Measurements from ENCODE around the gene KLHL3. TPM values are rescaled to one million over a fixed set of nuclear protein-coding genes. Genes with fewer than 3 reads are reported as not detected.

Gene KLHL3
- total RNA-seq, 1 experiment from 2014 or later, result 0.05 TPM

- H3K4me3 ChIP-seq, result no peak overlapping the region
- H3K27me3 ChIP-seq (replicated peaks), result no peaks in the 10 kb centered on the region; the same call in 1 of the 2 replicates
- peak in 1 of 2 experiments; percentile 39 for DNase-seq (ENCODE audit: low read depth in 1 of 2, low spot score in 2 of 2)
- no peak overlapping the region for H3K27ac ChIP-seq
- H3K36me3 ChIP-seq, result no peaks in the 10 kb centered on the region
- H3K9me3 ChIP-seq (replicated peaks), result no peaks in the 10 kb centered on the region
- peaks cover 37% of the 10 kb centered on the region for H3K4me1 ChIP-seq (replicated peaks)
Measured at GRCh38 chr5:137622850-137623249, 113.0 kb downstream of the KLHL3 start.

GRCh38 chr5:137621861-137622823, 113.7 kb downstream of the KLHL3 start:
- Histone ChIP-seq H3K9me3 (replicated peaks) (no peaks in the 10 kb centered on the region), H3K4me3 (no peak overlapping the region), H3K27ac (peak overlapping the region; percentile 11; the same call in 1 of the 2 replicates), H3K4me1 (replicated peaks) (peaks cover 42% of the 10 kb centered on the region), H3K36me3 (no peaks in the 10 kb centered on the region), H3K27me3 (replicated peaks) (no peaks in the 10 kb centered on the region; the same call in 1 of the 2 replicates)
- peak; percentile 38 to 72 for DNase-seq (ENCODE audit: low read depth in 1 of 2, low spot score in 2 of 2)

GRCh38 chr5:137621306-137621705, 114.6 kb downstream of the KLHL3 start:
- Histone ChIP-seq H3K4me3 (no peak overlapping the region), H3K27ac (no peak overlapping the region), H3K36me3 (no peaks in the 10 kb centered on the region), H3K4me1 (replicated peaks) (peaks cover 42% of the 10 kb centered on the region), H3K9me3 (replicated peaks) (no peaks in the 10 kb centered on the region), H3K27me3 (replicated peaks) (no peaks in the 10 kb centered on the region; the same call in 1 of the 2 replicates)
- DNase-seq (ENCODE audit: low read depth in 1 of 2, low spot score in 2 of 2), result peak in 1 of 2 experiments; percentile 24

GRCh38 chr5:137619191-137619870, 116.6 kb downstream of the KLHL3 start:
- H3K4me3 ChIP-seq, result no peak overlapping the region
- H3K27me3 ChIP-seq (replicated peaks), result no peaks in the 10 kb centered on the region
- peak; percentile 90 to 91 for DNase-seq (ENCODE audit: low read depth in 1 of 2, low spot score in 2 of 2)
- H3K36me3 ChIP-seq, result no peaks in the 10 kb centered on the region
- peaks cover 42% of the 10 kb centered on the region for H3K4me1 ChIP-seq (replicated peaks)
- H3K9me3 ChIP-seq (replicated peaks), result no peaks in the 10 kb centered on the region
- H3K27ac ChIP-seq, result peak overlapping the region; percentile 75

GRCh38 chr5:137618476-137618875, 117.4 kb downstream of the KLHL3 start:
- H3K27me3 ChIP-seq (replicated peaks), result no peaks in the 10 kb centered on the region
- no peak for DNase-seq (ENCODE audit: low read depth in 1 of 2, low spot score in 2 of 2)
- peak overlapping the region; percentile 69 for H3K27ac ChIP-seq
- H3K4me1 ChIP-seq (replicated peaks), result peaks cover 42% of the 10 kb centered on the region
- H3K9me3 ChIP-seq (replicated peaks), result no peaks in the 10 kb centered on the region
- no peak overlapping the region for H3K4me3 ChIP-seq
- H3K36me3 ChIP-seq, result no peaks in the 10 kb centered on the region

GRCh38 chr5:137617528-137618205, 118.2 kb downstream of the KLHL3 start:
- peak in 1 of 2 experiments; percentile 46 for DNase-seq (ENCODE audit: low read depth in 1 of 2, low spot score in 2 of 2)
- Histone ChIP-seq H3K4me3 (no peak overlapping the region), H3K27me3 (replicated peaks) (no peaks in the 10 kb centered on the region), H3K4me1 (replicated peaks) (peaks cover 39% of the 10 kb centered on the region), H3K36me3 (no peaks in the 10 kb centered on the region), H3K9me3 (replicated peaks) (no peaks in the 10 kb centered on the region), H3K27ac (peak overlapping the region; percentile 69)

GRCh38 chr5:137616046-137616445, 119.8 kb downstream of the KLHL3 start:
- no peak overlapping the region for H3K4me3 ChIP-seq
- H3K27ac ChIP-seq, result no peak overlapping the region
- no peaks in the 10 kb centered on the region for H3K9me3 ChIP-seq (replicated peaks)
- H3K36me3 ChIP-seq, result no peaks in the 10 kb centered on the region
- H3K4me1 ChIP-seq (replicated peaks), result peaks cover 28% of the 10 kb centered on the region
- H3K27me3 ChIP-seq (replicated peaks), result no peaks in the 10 kb centered on the region
- peak in 1 of 2 experiments; percentile 25 for DNase-seq (ENCODE audit: low read depth in 1 of 2, low spot score in 2 of 2)

- Histone ChIP-seq H3K4me3 (no peak overlapping the region), H3K4me1 (replicated peaks) (peaks cover 28% of the 10 kb centered on the region), H3K27ac (no peak overlapping the region), H3K36me3 (no peaks in the 10 kb centered on the region), H3K9me3 (replicated peaks) (no peaks in the 10 kb centered on the region), H3K27me3 (replicated peaks) (no peaks in the 10 kb centered on the region)
- DNase-seq (ENCODE audit: low read depth in 1 of 2, low spot score in 2 of 2), result peak in 1 of 2 experiments; percentile 35
Measured at GRCh38 chr5:137615171-137615775, 120.6 kb downstream of the KLHL3 start.

GRCh38 chr5:137613554-137614265, 122.2 kb downstream of the KLHL3 start:
- Histone ChIP-seq H3K27ac (no peak overlapping the region), H3K36me3 (no peaks in the 10 kb centered on the region), H3K4me1 (replicated peaks) (peaks cover 14% of the 10 kb centered on the region), H3K9me3 (replicated peaks) (no peaks in the 10 kb centered on the region), H3K4me3 (no peak overlapping the region), H3K27me3 (replicated peaks) (no peaks in the 10 kb centered on the region; the same call in 1 of the 2 replicates)
- peak in 1 of 2 experiments; percentile 37 for DNase-seq (ENCODE audit: low read depth in 1 of 2, low spot score in 2 of 2)

GRCh38 chr5:137612576-137612975, 123.3 kb downstream of the KLHL3 start:
- H3K36me3 ChIP-seq, result no peaks in the 10 kb centered on the region
- H3K27me3 ChIP-seq (replicated peaks), result no peaks in the 10 kb centered on the region; the same call in 1 of the 2 replicates
- no peaks in the 10 kb centered on the region for H3K9me3 ChIP-seq (replicated peaks)
- peaks cover 2% of the 10 kb centered on the region for H3K4me1 ChIP-seq (replicated peaks)
- H3K27ac ChIP-seq, result no peak overlapping the region
- no peak overlapping the region for H3K4me3 ChIP-seq
- peak in 1 of 2 experiments; percentile 12 for DNase-seq (ENCODE audit: low read depth in 1 of 2, low spot score in 2 of 2)

GRCh38 chr5:137611794-137612435, 124.0 kb downstream of the KLHL3 start:
- no peaks in the 10 kb centered on the region for H3K4me1 ChIP-seq (replicated peaks)
- H3K4me3 ChIP-seq, result no peak overlapping the region

GRCh38 chr5:137611011-137611580, 124.8 kb downstream of the KLHL3 start:
- Histone ChIP-seq H3K4me1 (replicated peaks) (no peaks in the 10 kb centered on the region), H3K27ac (no peak overlapping the region), H3K4me3 (no peak overlapping the region), H3K36me3 (no peaks in the 10 kb centered on the region), H3K9me3 (replicated peaks) (no peaks in the 10 kb centered on the region), H3K27me3 (replicated peaks) (no peaks in the 10 kb centered on the region; the same call in none of the 2 replicates)
- peak in 1 of 2 experiments; percentile 31 for DNase-seq (ENCODE audit: low read depth in 1 of 2, low spot score in 2 of 2)

More at GRCh38 chr5:137611794-137612435, 124.0 kb downstream of the KLHL3 start:
- no peaks in the 10 kb centered on the region for H3K9me3 ChIP-seq (replicated peaks)
- no peaks in the 10 kb centered on the region for H3K36me3 ChIP-seq
- peak in 1 of 2 experiments; percentile 34 for DNase-seq (ENCODE audit: low read depth in 1 of 2, low spot score in 2 of 2)
- H3K27me3 ChIP-seq (replicated peaks), result no peaks in the 10 kb centered on the region; the same call in none of the 2 replicates
- H3K27ac ChIP-seq, result no peak overlapping the region

All from SJSA1 (cell line).